HepG2 (cell line): ENCODE results near the gene RPS28. TPM values are rescaled to one million over a fixed set of nuclear protein-coding genes. Genes with fewer than 3 reads are reported as not detected.

Experiments
- ATM ChIP-seq: fragments of 450-650 bp; IDR thresholded peaks from 2 replicates; pipeline ENCODE4 v1.7.1; 2017; ENCODE audit warnings: mild to moderate bottlenecking, borderline replicate concordance
- E2F5 ChIP-seq: sonication (generic); formaldehyde crosslinking; conservative IDR thresholded peaks from 2 replicates; pipeline ENCODE4 v1.4.0; 2020; ENCODE audit warnings: missing genetic modification reagents
- HDAC2 ChIP-seq: sonication (generic); formaldehyde crosslinking; IDR thresholded peaks from 2 replicates; pipeline ENCODE4 v1.4.0; 2020; ENCODE audit warnings: missing genetic modification reagents
- KDM5B ChIP-seq: sonication (generic); formaldehyde crosslinking; IDR thresholded peaks from 2 replicates; pipeline ENCODE4 v1.4.0; 2020; ENCODE audit warnings: missing genetic modification reagents, mild to moderate bottlenecking, borderline replicate concordance
- PRDM15 ChIP-seq: sonication (generic); formaldehyde crosslinking; IDR thresholded peaks from 2 replicates; pipeline ENCODE4 v1.4.0; 2020; ENCODE audit warnings: missing genetic modification reagents
- RBFOX2 ChIP-seq: fragments of 200-400 bp; formaldehyde crosslinking; IDR thresholded peaks from 2 replicates; pipeline ENCODE4 v1.6.1; 2017; ENCODE audit warnings: low read depth, mild to moderate bottlenecking, low read length
- RFX3 ChIP-seq: IDR thresholded peaks from 2 replicates; pipeline ENCODE4 v1.6.1; 2016; ENCODE audit warnings: missing biosample characterization, missing genetic modification reagents
- TCF12 ChIP-seq, 2 experiments: fragments of 450-650 bp in 1 of 2; sonication (generic) in 1 of 2; formaldehyde crosslinking in 1 of 2; IDR thresholded peaks; 2 replicates each; pipeline versions ENCODE4 v1.6.1 to v1.8.0; 2017 to 2022; ENCODE audit warnings: antibody characterized with exemption in 1 of 2, mild to moderate bottlenecking in 1 of 2, missing genetic modification reagents in 1 of 2, moderate library complexity in 1 of 2
- ZBTB7B ChIP-seq: sonication (generic); formaldehyde crosslinking; IDR thresholded peaks from 2 replicates; pipeline ENCODE4 v1.4.0; 2020; ENCODE audit warnings: missing genetic modification reagents
- ZNF18 ChIP-seq: sonication (generic); formaldehyde crosslinking; IDR thresholded peaks from 2 replicates; pipeline ENCODE4 v1.8.0; 2022; ENCODE audit warnings: mild to moderate bottlenecking, missing genetic modification reagents; ENCODE audit not compliant: insufficient replicate concordance
- ZNF605 ChIP-seq: sonication (generic); formaldehyde crosslinking; IDR thresholded peaks from 2 replicates; pipeline ENCODE4 v1.8.0; 2022; ENCODE audit warnings: mild to moderate bottlenecking, missing genetic modification reagents
- ZNF639 ChIP-seq: conservative IDR thresholded peaks from 2 replicates; pipeline ENCODE4 v1.6.1; 2018; ENCODE audit warnings: missing genetic modification reagents
- ZNF687 ChIP-seq: sonication (generic); formaldehyde crosslinking; IDR thresholded peaks from 2 replicates; pipeline ENCODE4 v1.5.1; 2020; ENCODE audit warnings: mild to moderate bottlenecking, missing genetic modification reagents, moderate library complexity
- ZNF788 ChIP-seq: sonication (generic); formaldehyde crosslinking; IDR thresholded peaks from 2 replicates; pipeline ENCODE4 v1.5.0; 2020; ENCODE audit warnings: mild to moderate bottlenecking, missing genetic modification reagents, borderline replicate concordance
- polyA plus RNA-seq, 8 experiments: library from polyadenylated mRNA; depleted of rRNA in 3 of 8; stranded (reverse) in 7 of 8; unstranded in 1 of 8; fragments of >200 nt; fragmentation: Illumina TruSeq in 4 of 8; extraction: Trizol in 4 of 8; gene quantifications; 2 replicates each; pipeline versions ENCODE4 v1.2.1 to v1.2.3, GENCODE V29; 2011 to 2016; ENCODE audit warnings: low read depth in 4 of 8, missing spikeins in 1 of 8, mixed read lengths in 1 of 8; ENCODE audit not compliant: insufficient read depth in 1 of 8
- total RNA-seq, 5 experiments: library from RNA; depleted of rRNA; stranded (reverse); fragments of >200 nt; fragmentation: Illumina TruSeq; extraction: Trizol; gene quantifications; 2 replicates each; pipeline ENCODE4 v1.2.3, GENCODE V29; 2016; ENCODE audit warnings: low read depth in 1 of 5

The RPS28 gene
- total and polyA plus RNA-seq, 2 of the 13 experiments (the other 11 are each of a cell fraction or from before 2014, with no cell fraction given): 281 to 545 TPM

- TF ChIP-seq ATM: no peak
- TF ChIP-seq RBFOX2: peak; percentile 67
- no peak for TF ChIP-seq HDAC2
- TF ChIP-seq ZNF788: no peak
- no peak for TF ChIP-seq ZNF605 (CRISPR knock-in tag)
- TF ChIP-seq PRDM15 (CRISPR knock-in tag): no peak
- TF ChIP-seq ZNF687 (CRISPR knock-in tag): peak; percentile 67
- TF ChIP-seq KDM5B (CRISPR knock-in tag): peak; percentile 69; the same call in 1 of the 2 replicates
- TF ChIP-seq ZNF639 (CRISPR knock-in tag): no peak
- TF ChIP-seq TCF12 (IDR thresholded peaks at IDR 0.05): no peak
- TF ChIP-seq TCF12 (CRISPR knock-in tag; IDR thresholded peaks at IDR 0.05): 0 out of 2 replicates have a peak, but pooled peaks have one; percentile 37
- TF ChIP-seq E2F5 (CRISPR knock-in tag): no peak
- no peak for TF ChIP-seq RFX3 (CRISPR knock-in tag)
- peak; percentile 68 for TF ChIP-seq ZBTB7B (CRISPR knock-in tag)
- no peak for TF ChIP-seq ZNF18 (CRISPR knock-in tag)
Observed at GRCh38 chr19:8371011-8371804, 49.9 kb downstream of the RPS28 start (continued).
